GM18499 (cell line): ENCODE results near the gene CCDC183.
"Not testable (repeated sequence)": the region's sequence is repeated elsewhere in the genome, so short reads cannot be mapped to it uniquely, and the experiment has no call there.

Source experiments
- ATAC-seq: cut with Tn5 transposase; IDR thresholded peaks from one replicate; pipeline ENCODE4 v1.9.1; 2021; ENCODE audit warnings: moderate number of reproducible peaks; ENCODE audit not compliant: insufficient read depth, unreplicated experiment

CCDC183 gene

DNA sequence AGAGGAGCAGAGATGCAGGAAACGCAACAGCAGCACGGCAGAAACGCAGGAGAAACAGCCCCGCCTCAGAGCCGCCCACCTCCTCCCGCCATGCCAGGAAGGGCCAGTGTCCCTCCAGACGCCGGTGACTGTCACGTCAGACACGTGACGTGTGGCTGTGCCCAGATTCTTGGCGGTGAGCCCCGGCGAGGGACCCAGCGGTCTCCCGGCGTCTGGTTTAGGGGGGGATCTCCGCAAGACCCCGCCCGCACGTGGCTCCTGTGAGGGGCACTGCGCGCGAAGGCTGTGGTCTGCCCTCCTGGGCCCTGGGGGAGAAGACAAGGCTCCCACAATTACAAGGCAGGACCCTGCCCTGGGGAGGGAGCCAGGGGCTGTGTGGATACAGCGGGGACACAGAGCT, 35.7 kb upstream of the CCDC183 start:
- ATAC-seq = no peak

DNA sequence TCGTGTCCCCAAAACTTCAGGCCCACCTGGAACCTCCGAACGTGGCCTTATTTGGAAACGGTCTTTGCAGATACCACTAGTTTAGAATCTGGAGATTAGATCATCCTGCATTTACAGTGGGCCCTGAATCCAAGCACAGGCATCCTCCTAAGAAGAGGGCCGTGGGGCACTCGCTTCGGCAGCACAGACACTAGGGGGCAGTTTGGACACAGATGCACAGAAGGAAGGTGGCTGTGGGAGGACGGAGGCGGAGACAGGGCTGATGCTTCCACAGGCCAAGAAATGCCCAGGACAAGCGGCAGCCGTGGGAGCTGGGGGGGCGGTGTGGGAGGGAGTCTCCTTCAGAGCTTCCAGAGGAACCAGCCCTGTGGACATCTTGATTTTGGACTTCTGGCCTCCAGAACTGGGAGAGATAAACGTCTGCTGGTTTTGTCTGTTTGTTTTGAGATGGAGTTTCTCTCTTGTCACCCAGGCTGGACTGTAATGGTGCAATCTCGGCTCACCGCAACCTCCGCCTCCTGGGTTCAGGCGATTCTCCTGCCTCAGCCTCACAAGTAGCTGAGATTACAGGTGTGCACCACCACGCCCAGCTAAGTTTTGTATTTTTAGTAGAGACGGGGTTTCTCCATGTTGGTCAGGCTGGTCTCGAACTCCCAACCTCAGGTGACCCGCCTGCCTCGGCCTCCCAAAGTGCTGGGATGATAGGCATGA, 35.1 kb upstream of the CCDC183 start:
- ATAC-seq = not testable (repeated sequence)

DNA sequence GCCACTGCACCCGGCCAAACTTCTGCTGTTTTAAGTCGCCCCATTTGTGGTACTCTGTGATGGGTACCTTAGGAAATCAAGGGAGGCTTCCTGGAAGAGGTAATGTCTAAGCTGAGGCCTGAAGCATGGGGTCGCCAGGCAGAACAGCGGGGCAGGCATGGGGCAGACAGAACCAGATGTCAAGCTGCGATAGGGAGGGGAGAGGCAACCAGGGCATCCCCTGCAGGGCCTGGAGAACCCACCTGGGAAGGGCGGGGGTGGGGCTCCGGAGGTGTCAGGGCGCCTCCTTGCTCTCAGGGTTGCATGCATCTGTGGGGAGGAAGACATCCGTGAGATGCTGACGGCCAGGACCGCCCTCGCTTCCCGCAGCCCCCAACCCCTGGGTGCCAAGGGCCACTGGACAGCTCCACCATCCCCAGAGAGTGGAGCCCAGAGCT, 34.6 kb upstream of the CCDC183 start:
- ATAC-seq = no peak

DNA sequence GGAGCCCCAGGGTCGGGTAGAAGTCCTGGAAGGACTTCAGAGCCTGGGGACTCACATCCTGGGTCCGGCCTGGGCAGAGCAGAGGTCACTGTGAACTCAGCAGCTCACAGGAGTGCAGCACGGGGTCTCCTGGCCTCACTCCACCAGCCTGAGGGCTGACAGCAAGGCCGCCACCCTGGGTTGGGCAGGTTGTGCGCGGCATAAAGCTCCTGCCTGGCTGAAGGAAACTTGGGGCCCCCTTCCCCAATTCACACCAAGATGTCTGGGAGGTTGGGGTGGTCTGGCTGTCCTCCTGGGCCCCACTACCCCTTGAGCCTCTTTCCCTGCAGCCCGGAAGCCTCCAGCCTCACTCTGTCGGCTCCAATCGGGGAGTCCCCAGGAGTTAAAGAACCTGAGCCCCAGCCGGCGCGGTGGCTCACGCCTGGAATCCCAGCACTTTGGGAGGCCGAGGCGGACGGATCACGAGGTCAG, 33.9 kb upstream of the CCDC183 start:
- no peak for ATAC-seq

DNA sequence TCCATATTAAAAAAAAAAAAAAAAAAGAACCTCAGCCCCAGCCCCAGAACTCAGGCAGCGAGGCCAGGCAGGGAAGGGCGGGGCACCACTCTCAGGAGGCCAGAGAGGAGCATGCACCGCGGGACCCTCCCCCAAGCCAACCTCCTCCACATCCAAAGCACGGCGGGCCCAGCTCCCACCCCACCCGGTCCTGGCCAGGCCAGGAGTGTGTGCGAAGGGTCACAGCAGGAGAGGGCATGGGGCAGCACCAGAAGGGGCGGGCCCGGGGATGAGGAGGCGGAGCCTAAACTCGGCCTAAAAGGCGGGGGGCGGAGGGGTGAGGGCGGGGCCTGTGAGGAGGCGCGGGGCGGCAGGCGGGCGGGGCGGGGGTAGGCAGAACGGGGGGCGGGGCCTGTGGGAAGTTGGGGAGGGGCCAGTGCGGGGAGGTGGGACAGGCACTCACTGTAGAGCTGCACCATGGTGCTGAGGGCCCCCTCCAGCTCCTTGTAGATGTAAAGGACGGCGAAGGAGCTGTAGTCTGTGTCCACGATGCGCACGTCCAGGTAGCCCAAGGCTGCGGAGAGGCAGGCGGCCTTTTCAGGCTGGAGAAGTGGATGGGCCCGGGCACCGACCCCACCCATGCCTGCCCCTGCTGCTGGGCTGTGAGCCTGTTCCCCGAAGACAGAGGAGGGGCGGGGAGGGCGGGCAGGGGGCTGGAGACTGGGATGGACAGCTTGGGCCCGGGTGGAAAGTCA, 33.1 kb upstream of the CCDC183 start:
- no peak for ATAC-seq

DNA sequence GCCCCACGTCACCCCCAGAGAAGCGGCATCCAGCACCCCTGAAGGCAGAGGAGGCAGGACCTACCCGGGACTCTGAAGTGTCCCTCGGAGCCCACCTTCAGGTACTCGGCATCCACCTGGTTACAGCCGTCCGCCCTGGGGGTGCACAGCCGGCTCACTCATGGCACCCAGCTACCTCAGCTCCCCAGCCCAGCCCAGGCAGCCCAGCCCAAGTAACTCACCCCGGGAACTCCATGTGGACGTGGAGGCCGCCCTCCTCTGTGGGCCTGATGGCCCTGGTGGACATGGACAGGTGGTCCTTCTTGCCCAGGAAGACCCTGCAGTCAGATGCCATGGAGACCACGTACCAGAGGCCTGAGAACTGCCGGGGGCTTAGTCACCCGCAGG, 32.5 kb upstream of the CCDC183 start:
- no peak for ATAC-seq

DNA sequence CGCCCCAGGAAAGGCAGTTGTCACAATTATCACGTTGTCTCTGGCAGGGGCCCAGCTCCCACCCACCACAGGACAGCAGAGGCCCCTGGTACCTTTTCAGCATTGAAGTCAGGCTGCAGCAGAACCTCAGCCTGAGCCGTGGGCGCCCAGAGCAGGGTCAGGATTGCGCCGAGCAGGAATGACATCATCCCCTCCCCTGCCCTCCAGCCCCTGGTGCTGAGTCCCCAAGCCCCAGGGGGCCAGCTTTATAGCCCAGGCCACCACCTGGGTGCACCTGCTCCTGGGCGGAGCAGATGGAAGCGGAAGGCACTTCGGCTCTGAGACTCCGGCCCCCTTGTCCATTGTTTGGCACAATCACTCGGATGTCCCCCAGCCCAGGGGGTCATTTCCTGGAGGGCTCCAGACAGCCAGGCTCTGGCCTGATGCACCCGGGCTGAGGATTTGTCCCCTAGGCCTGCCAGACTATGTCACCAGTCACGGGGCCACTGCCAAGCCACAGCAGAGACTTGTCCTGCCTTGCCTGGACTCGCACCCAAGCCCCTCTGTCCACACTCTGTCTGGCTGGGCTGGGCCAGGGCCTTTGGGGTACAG, 31.7 kb upstream of the CCDC183 start, which contains the start of gene LCN15:
Gene LCN15 (minus strand): TSS at position 218 of the 591 bp plus-strand sequence. CDS start 30 bp downstream, at position 188.
- no peak for ATAC-seq

DNA sequence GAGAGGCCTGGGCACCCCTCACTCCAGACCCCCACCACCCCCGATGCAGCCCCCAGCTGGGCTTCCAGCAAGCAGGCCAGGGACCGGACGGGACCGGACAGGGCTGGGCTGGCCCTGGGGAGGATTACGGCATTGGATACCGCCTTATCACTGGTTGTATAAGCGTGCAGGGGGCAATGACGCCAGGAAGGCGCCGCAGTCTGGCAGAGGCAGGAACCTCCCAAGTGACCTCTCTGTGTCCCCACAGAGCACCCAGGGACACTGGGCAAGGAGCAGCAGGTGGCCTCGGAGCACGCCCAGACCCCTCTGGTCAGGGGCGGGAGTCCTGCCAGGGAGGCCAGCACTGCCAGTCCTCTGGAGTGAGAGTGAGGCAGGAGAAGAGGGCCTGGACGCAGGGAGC, 31.1 kb upstream of the CCDC183 start:
- no peak for ATAC-seq

DNA sequence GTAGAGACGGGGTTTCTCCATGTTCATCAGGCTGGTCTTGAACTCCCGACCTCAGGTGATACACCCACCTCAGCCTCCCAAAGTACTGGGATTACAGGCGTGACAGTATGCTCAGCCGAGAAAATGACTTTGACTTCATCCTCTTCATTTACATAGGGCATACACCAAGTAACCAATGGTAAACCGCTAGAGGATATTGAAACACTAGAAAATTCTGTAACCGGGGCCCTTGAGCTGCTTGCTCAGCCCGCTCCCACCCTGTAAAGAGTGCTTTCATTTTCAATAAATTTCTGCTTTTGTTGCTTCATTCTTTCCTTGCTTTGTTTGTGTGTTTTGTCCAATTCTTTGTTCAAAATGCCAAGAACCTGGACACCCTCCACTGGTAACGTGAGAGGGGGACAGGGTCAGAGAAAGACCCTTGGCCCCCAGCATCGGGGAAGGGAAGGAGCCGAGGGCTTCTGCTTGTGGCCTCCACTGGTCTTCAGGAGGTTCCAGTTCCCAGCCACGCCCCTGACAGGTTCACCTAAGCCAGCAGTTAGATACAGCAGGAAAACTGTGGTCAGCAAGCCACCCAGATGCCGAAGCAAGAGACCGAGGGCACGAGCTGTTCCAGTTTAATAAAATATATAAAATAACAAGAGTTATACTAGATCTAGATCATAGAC, 30.3 kb upstream of the CCDC183 start:
- ATAC-seq = peak; percentile 42

DNA sequence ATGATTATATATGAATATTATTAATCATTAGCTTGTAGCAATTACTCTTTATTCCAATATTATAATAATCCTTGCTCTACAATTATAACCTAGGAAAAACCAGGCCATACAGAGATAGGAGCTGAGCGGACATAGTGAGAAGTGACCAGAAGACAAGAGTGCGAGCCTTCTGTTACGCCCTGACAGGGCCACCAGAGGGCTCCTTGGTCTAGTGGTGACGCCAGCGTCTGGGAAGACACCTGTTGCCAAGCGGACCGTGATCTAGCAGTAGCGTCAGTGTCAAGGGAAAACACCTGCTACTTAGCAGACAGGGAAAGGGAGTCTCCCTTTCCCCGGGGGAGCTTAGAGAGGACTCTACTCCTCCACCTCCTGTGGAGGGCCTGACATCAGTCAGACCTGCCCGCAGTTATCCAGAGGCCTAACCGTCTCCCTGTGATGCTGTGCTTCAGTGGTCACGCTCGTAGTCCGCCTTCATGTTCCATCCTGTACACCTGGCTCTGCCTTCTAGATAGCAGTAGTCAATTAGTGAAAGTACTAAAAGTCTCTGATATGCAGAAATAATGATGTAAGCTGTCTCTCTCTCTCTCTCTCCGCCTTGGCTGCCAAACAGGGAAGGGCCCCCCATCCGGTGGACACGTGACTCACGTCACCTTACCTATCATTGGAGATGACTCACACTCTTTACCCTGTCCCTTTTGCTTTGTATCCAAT, 29.6 kb upstream of the CCDC183 start:
- not testable (repeated sequence) for ATAC-seq

DNA sequence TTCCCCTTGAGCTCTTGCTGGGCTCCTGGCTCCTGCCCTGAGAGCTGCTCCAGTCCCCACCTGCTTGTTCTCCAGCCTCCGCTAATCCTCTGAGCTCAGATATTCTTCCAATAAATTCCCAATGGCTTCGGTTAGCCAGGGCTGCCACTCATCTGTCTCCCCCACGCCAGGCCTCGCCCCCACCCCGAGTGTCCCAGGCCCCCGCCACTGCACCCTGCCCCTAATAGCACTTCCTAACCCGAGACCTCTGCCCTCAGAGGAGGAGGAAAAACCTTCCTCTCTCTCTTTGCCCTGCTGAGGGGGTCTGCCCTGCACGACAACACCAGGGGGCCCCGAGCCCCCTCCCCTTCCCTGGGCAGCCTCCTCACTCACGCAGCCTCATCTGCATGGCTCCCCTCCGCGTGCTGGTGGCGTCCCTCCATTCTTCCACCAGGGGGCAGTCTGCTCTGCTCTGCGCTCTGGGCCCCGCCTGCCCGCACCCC, 26.4 kb upstream of the CCDC183 start:
- no peak for ATAC-seq

DNA sequence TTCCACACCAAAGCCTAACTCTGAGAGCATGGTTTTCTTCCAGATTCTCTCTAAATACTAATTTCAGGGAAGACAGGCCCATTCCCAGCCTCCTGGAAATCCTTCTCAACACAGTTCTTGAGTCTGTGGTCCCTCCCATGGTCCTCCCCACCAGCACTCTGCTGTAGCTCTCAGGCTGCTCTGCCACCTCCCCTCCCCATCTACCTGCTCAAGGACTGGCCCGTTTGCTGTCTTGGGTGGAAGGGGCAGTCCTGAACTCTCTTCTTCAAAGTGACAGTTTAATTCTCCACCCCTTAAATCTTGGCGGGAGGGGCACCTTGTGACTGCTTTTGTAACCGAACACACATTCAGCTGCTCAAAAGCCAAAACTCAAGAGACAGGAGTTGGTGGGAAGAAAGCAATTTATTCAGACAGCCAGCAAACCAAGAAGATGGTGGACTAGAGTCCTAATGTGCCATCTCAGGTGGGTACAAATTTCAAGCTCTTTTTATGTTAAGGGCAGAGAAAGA, 24.2 kb upstream of the CCDC183 start:
- no peak for ATAC-seq

DNA sequence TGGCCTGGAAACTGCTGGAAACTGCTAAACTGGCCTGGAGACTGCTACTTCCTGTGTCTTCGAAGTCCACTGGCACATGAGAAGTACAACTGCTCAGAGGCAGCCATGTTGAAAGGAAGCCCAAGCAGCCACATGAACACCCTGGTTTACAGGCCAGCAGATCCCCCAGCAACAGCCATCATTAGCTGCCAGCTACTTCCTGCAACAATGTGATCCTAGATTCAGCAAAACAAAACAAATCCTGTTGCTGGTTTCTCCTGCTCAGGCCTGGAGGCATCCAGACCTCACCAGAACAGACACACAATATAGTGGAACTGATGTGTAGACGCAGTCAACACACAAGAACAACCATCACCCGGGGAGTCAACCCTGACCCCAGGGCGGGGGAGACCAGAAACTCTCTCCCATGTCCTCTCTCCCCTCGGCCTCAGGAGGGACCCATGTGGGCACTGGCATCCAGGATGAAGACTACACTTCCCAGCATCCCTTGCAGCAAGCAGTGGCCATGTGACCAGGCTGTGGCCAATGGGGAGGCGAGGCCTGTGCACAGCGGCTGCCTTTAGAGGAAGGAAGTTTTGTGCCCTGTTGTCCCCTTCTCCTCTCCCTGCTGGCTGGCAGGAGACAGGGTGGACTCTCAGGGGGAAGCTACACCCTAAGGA, 22.6 kb upstream of the CCDC183 start:
- no peak for ATAC-seq

DNA sequence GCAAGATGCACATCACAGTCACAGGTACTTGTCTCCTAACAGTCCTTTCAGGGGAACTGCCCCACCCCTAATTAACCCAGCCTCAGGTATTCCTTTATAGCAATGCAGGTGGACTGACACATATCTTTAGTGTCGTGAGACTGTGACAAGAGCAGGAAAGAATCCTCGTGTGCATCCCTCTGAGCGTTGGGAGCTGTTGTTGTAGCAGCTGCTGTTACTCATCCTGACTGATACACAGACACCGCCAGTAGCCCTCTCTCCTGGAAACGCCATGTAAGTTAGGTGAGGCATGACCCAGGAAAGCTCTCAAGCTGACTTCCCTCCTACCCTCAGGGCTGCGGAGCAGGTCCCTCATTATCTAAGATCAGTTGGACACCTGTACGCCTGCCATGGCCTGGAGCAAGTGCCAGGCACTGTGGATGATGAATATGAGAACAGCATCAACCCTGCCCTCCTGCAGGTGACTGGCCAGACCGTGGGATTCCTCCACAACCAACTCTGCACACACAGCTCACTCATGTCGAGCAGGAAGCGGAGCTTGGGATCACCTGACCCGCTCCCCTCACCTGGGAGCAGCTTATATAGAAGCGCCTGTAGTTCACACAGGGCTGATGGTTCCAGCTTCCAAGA, 21.6 kb upstream of the CCDC183 start:
- no peak for ATAC-seq

DNA sequence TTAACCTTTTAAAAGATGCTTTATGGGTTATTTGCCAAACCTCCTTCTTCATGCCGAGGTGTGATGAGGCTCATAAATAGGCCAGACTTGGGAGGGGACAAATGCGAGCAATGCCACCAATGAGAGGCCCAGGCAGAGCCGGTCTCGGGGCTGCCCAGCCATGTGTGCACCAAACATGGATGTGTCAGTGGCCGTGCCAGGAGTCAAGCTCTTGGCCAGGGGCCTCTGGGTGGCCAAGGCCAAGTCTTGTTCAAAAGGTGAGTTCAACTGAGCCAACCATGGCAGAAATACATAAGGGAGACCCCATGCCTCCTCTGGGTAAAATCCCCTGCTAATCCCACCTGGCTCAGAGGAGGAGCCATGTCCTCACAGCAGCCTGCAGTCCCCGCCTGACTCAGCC, 20.9 kb upstream of the CCDC183 start:
- ATAC-seq = no peak

DNA sequence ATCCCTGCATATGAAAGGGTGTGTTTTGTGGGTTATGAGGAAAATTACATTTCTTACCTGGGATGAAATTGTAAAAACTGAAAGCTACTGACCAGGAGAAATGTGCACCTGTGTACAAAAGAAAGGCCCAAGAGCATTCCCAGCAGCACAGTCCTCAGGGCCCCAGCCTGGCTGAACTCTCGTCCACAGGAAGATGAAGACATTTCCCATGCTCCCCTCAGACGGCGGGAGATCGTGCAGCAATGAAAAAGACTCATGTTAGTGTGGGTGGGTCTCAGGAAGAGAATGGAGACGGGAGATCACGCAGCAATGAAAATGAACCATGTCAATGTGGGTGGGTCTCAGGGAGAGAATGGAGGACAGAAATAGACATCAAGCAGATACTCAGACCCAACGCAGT, 19.2 kb upstream of the CCDC183 start:
- no peak for ATAC-seq

DNA sequence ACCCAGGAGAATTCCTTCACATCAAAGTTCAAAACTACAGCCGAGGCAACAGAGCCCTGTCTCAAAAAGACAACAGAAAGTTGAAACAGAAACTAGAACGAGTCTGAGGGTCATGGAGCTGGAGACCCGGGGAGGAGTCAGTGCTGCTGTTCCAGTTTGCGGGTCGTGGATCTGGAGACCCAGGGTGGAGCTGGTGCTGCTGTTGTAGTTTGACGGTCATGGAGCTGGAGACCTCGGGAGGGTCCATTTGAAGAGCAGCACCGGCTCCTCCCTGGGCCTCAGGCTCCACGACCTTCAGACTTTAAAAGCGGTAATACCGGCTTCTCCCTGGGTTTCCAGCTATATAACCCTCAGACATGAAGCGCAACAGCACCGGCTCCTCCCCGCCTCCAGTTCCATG, 18.8 kb upstream of the CCDC183 start:
- ATAC-seq = no peak

DNA sequence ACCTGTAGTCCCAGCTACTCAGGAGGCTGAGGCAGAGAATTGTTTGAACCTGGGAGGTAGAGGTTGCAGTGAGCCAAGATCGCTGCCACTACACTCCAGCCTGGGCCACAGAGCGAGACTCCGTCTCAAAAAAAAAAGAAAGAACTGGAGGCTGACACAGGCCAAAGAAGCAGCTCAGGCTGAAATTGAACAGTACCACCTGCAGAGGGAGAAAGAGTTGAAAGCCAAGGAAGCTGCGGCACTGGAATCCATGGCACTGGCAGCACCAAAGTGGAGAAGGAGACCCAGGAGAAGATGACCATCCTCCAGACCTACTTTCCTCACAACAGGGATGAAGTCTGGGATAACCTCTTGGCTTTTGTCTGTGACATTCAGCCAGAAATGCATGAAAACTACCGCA, 16.3 kb upstream of the CCDC183 start:
- no peak for ATAC-seq

DNA sequence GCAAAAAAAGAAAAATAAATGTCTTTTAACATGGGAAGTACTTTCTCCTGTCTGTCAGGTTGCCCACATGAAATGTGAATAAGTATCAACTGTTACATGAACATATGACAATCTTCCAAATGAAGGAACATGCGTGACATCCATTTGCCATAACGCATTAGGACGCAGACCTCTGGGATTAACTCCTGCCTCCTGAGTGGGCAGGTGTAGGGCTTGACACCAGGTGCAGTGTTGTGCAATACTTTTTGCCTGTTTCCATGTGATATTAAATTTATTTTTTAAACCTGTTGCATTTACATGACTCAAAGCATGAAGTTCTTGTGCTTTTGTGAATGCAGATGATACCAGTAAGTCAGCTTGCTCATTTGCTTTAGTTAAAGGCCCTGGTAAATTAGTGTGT, 13.7 kb upstream of the CCDC183 start:
- no peak for ATAC-seq
